Measurements from ENCODE around the gene MYO1E.

DNA sequence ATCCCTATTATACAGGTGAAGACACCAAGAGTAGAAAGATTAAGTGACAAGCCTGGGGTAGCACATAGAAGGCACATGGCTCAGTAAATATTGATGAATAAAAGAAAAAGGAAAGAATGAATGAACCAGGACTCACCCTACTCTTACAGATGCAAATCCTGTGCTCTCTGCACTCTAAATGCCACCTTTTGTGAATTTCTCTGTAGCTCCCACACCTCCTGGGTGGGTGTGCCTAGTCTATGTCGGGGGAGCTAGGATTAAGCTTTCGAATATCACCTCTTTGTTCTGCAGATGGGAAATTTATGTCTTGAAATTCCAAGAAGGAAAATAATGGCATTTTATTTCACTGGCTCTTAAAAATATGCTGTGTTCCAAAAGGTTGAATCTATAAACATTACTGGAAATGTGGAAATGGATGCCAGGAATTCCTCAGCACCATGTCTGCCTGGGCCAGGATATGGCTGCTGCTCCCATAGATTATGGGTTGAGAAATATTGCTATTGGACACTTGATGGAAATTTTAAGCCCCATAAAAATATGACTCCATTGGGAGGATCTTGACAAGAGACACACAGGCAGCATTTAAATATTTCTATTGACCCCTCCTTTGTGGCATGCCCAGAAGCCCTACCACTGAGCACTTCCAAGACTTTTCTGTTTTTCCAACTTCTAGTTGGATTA is 224.4 kb downstream of the MYO1E start:
- no peak for TF ChIP-seq CTCF (conservative IDR thresholded peaks at IDR 0.05; ENCODE audit: low read depth, low read length)
- no peak for TF ChIP-seq EZH2 (IDR thresholded peaks at IDR 0.05; ENCODE audit: low read length, unreplicated experiment)
- TF ChIP-seq EZH2phosphoT487 (IDR thresholded peaks at IDR 0.05; ENCODE audit: borderline replicate concordance, low read length), result no peak
